HCT116 (cell line): ENCODE measurements around the gene LAX1. TPM values are rescaled to one million over a fixed set of nuclear protein-coding genes. Genes with fewer than 3 reads are reported as not detected.

Source experiments
- ATAC-seq: fragments of 200-7000 bp; cut with Tn5 transposase; 2 replicates; pipeline ENCODE4 v1.9.1; 2020; ENCODE audit warnings: mild to moderate bottlenecking, moderate library complexity
- BruUV-seq: library from RNA; stranded (reverse); fragments of 400-500 nt; replicated peaks from 2 replicates; lab custom pipeline; 2021; lab: Mats Ljungman, UMichigan
- CTCF ChIA-PET: fragments of 300-600 bp; sonication (Branson Sonifier 250); formaldehyde crosslinking; loops from one replicate; lab custom pipeline; 2021; ENCODE audit warnings: antibody characterized with exemption; lab: Charles Lee
- POLR2A ChIA-PET: fragments of 300-600, 350-600 bp; sonication (Branson Sonifier 250); formaldehyde crosslinking; loops from one replicate; lab custom pipeline; 2021; ENCODE audit warnings: antibody characterized with exemption; lab: Charles Lee
- RAD21 ChIA-PET, 2 experiments: fragments of 300-600 bp; sonication (Branson Sonifier 250); formaldehyde crosslinking; loops; one replicate each; lab custom pipeline; 2023; ENCODE audit warnings: low total read pairs in 2 of 2; ENCODE audit not compliant: uncharacterized antibody in 2 of 2, unreplicated experiment in 2 of 2, low non-redundant PET in 1 of 2; lab: Charles Lee
- DNase-seq: peaks from one replicate; pipeline ENCODE4 v3.0.0-alpha.2; 2010; ENCODE audit warnings: low read depth, low spot score
- H2AFZ ChIP-seq: fragments of 200-600 bp; shearing (Covaris generic), sonication (generic); 2 replicates; pipeline ENCODE4 v1.6.1; 2017; ENCODE audit warnings: low read depth, mixed run types, mixed read lengths, antibody characterized with exemption, low read length; ENCODE audit not compliant: poor library complexity, severe bottlenecking
- H3K27ac ChIP-seq: 2 replicates; pipeline ENCODE4 v1.5.1; 2012; ENCODE audit warnings: low read depth, low read length
- H3K27me3 ChIP-seq: fragments of 200-600 bp; sonication (generic); 2 replicates; pipeline ENCODE4 v1.6.1; 2016; ENCODE audit warnings: mixed run types, low read length, mixed read lengths; ENCODE audit not compliant: insufficient read depth
- H3K36me3 ChIP-seq, 2 experiments: fragments of 200-500 bp in 1 of 2; fragments of 200-600 bp in 1 of 2; sonication (Bioruptor generic) in 1 of 2; sonication (generic) in 1 of 2; 2 replicates each; pipeline versions ENCODE4 v1.5.1 to v1.6.1; 2014 to 2016; ENCODE audit warnings: low read length in 2 of 2, inconsistent platforms in 1 of 2, mixed read lengths in 1 of 2, mixed run types in 1 of 2; ENCODE audit not compliant: insufficient read depth in 2 of 2, control insufficient read depth in 1 of 2
- H3K4me1 ChIP-seq, 2 experiments: fragments of 200-600 bp in 1 of 2; sonication (generic) in 1 of 2; 2 replicates each; pipeline versions ENCODE4 v1.5.1 to v1.6.1; 2012 to 2017; ENCODE audit warnings: low read length in 2 of 2, inconsistent platforms in 1 of 2, mild to moderate bottlenecking in 1 of 2, mixed read lengths in 1 of 2, mixed run types in 1 of 2, moderate library complexity in 1 of 2; ENCODE audit not compliant: insufficient read depth in 2 of 2, control insufficient read depth in 1 of 2
- H3K4me2 ChIP-seq: fragments of 200-600 bp; sonication (generic); 2 replicates; pipeline ENCODE4 v1.6.1; 2017; ENCODE audit warnings: mixed run types, low read length, mixed read lengths
- H3K4me3 ChIP-seq, 2 experiments: fragments of 200-600 bp in 1 of 2; sonication (generic) in 1 of 2; replicated peaks in 1 of 2; 2 replicates each; pipeline ENCODE4 v1.5.1; 2011 to 2016; ENCODE audit warnings: low read length in 2 of 2, control low read depth in 1 of 2, low read depth in 1 of 2, mild to moderate bottlenecking in 1 of 2, mixed read lengths in 1 of 2, mixed run types in 1 of 2
- H3K79me2 ChIP-seq: fragments of 200-600 bp; sonication (generic); 2 replicates; pipeline ENCODE4 v1.6.1; 2017; ENCODE audit warnings: mild to moderate bottlenecking, mixed run types, low read length, moderate library complexity, mixed read lengths; ENCODE audit not compliant: insufficient read depth
- H3K9ac ChIP-seq: fragments of 200-600 bp; sonication (generic); 2 replicates; pipeline ENCODE4 v1.6.1; 2016; ENCODE audit warnings: low read length, mixed read lengths
- H3K9me2 ChIP-seq: fragments of 200-600 bp; sonication (generic), shearing (Covaris generic); 2 replicates; pipeline ENCODE4 v1.6.1; 2017; ENCODE audit warnings: mixed run types, mild to moderate bottlenecking, moderate library complexity; ENCODE audit not compliant: insufficient read depth
- H3K9me3 ChIP-seq, 2 experiments: fragments of 200-500 bp in 1 of 2; fragments of 200-600 bp in 1 of 2; sonication (Bioruptor generic) in 1 of 2; sonication (generic) in 1 of 2; 2 replicates each; pipeline ENCODE4 v1.6.1; 2014 to 2017; ENCODE audit warnings: low read length in 2 of 2, mixed read lengths in 2 of 2, inconsistent platforms in 1 of 2, low read depth in 1 of 2, mild to moderate bottlenecking in 1 of 2, mixed run types in 1 of 2, moderate library complexity in 1 of 2; ENCODE audit not compliant: control insufficient read depth in 1 of 2, insufficient read depth in 1 of 2
- H4K20me1 ChIP-seq: fragments of 200-600 bp; sonication (generic), shearing (Covaris generic); 2 replicates; pipeline ENCODE4 v1.6.1; 2017; ENCODE audit warnings: mixed run types, mild to moderate bottlenecking, moderate library complexity; ENCODE audit not compliant: insufficient read depth
- CBX3 ChIP-seq: IDR thresholded peaks from 2 replicates; pipeline ENCODE4 v1.6.1; 2012; ENCODE audit warnings: low read depth
- CEBPB ChIP-seq: IDR thresholded peaks from 2 replicates; pipeline ENCODE4 v1.6.1; 2012; ENCODE audit warnings: low read depth
- EGR1 ChIP-seq: IDR thresholded peaks from 2 replicates; pipeline ENCODE4 v1.6.1; 2012; ENCODE audit warnings: low read depth
- ELF1 ChIP-seq: IDR thresholded peaks from 2 replicates; pipeline ENCODE4 v1.6.1; 2012; ENCODE audit warnings: low read depth, borderline replicate concordance
- EZH2 ChIP-seq: fragments of 200-600 bp; sonication (generic); IDR thresholded peaks from 2 replicates; pipeline ENCODE4 v1.6.1; 2017; ENCODE audit warnings: antibody characterized with exemption, mixed run types
- EZH2phosphoT487 ChIP-seq: fragments of 200-600 bp; IDR thresholded peaks from 2 replicates; pipeline ENCODE4 v1.6.1; 2018; ENCODE audit warnings: antibody characterized with exemption, borderline replicate concordance
- JUND ChIP-seq: IDR thresholded peaks from 2 replicates; pipeline ENCODE4 v1.6.1; 2012
- POLR2A ChIP-seq: IDR thresholded peaks from 2 replicates; pipeline ENCODE4 v1.7.0; 2011; ENCODE audit warnings: borderline replicate concordance; ENCODE audit not compliant: insufficient read depth, insufficient read length; ENCODE audit errors: extremely low read depth
- RAD21 ChIP-seq: IDR thresholded peaks from 2 replicates; pipeline ENCODE4 v1.6.1; 2012; ENCODE audit warnings: low read depth, mild to moderate bottlenecking
- SP1 ChIP-seq: IDR thresholded peaks from 2 replicates; pipeline ENCODE4 v1.6.1; 2012; ENCODE audit warnings: low read depth
- SRF ChIP-seq: IDR thresholded peaks from 2 replicates; pipeline ENCODE4 v1.6.1; 2012; ENCODE audit warnings: low read depth
- TCF7L2 ChIP-seq: IDR thresholded peaks from 2 replicates; pipeline ENCODE4 v1.7.0; 2011; ENCODE audit warnings: borderline replicate concordance, inconsistent platforms; ENCODE audit not compliant: insufficient read depth, insufficient read length; ENCODE audit errors: extremely low read depth
- YY1 ChIP-seq: IDR thresholded peaks from 2 replicates; pipeline ENCODE4 v1.6.1; 2011; ENCODE audit warnings: low read length, low read depth, moderate library complexity, mild to moderate bottlenecking; ENCODE audit not compliant: insufficient replicate concordance; ENCODE audit errors: extremely low read depth
- ZFX ChIP-seq: fragments of 450-650 bp; IDR thresholded peaks from 2 replicates; pipeline ENCODE4 v1.6.1; 2017
- intact Hi-C: fragments of 100-400 bp; cut with micrococcal nuclease; formaldehyde crosslinking; loops from 2 replicates; pipeline ENCODE4 v1.10.0; 2022
- total RNA-seq: library from RNA; stranded (reverse); gene quantifications from one replicate; pipeline ENCODE4 v1.2.1, GENCODE V29; 2021; ENCODE audit not compliant: unreplicated experiment
- TF ChIP-seq, protein P1 (sequence below): IDR thresholded peaks from 2 replicates; pipeline ENCODE4 v1.6.1; 2012
- TF ChIP-seq, protein P2 (sequence below), 3 experiments: fragments of 200-600 bp in 1 of 3; sonication (generic) in 1 of 3; IDR thresholded peaks in 2 of 3; conservative IDR thresholded peaks in 1 of 3; 2 replicates each; pipeline ENCODE4 v1.5.1; 2012 to 2017; ENCODE audit warnings: low read depth in 2 of 3, low read length in 2 of 3, antibody characterized with exemption in 1 of 3, borderline replicate concordance in 1 of 3, control low read depth in 1 of 3, mild to moderate bottlenecking in 1 of 3, mixed read lengths in 1 of 3, mixed run types in 1 of 3, moderate library complexity in 1 of 3; ENCODE audit not compliant: insufficient read depth in 1 of 3
- TF ChIP-seq, protein P3 (sequence below): IDR thresholded peaks from 2 replicates; pipeline ENCODE4 v1.6.1; 2012

LAX1 gene
- total RNA-seq, 1 experiment from 2014 or later, result 0.12 TPM

DNA sequence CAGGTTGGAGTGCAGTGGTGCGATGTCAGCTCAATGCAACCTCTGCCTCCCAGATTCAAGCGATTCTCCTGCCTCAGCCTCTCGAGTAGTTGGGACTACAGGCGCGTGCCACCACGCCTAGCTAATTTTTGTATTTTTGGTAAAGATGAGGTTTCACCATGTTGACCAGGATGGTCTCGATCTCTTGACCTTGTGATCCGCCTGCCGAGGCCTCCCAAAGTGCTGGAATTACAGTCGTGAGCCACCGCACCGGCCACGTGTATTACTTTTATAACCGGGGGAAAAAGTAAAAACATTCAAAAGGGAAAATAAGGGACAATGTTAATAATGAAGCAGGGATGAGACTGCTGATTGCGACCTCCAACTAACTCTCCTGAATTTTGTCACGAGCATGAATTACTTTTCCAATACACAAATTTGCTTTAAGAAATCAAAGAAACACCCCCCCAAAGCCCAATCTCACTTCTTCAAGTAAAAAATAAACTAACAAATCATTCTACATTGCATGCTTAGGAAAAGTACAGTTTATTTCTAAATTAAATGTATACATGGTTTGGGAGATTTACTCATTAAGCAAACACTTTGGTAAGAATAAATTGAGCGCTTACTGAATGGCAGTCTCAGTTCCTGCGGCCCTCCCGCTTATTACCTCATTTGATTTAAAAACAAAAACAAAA is 29.9 kb downstream of the LAX1 start:
- ChIA-PET CTCF (no interaction called here), POLR2A (no interaction called here), RAD21 (no interaction called here)
- peak overlapping the region; percentile 75 for H3K4me2 ChIP-seq
- H3K79me2 ChIP-seq, result peaks cover 40% of the 10 kb centered on the region
- DNase-seq (no peak), ATAC-seq (no peak)
- peak overlapping the region; percentile 91 for H2AFZ ChIP-seq
- H4K20me1 ChIP-seq, result peaks cover 14% of the 10 kb centered on the region; the same call in 1 of the 2 replicates
- no peaks in the 10 kb centered on the region for H3K27me3 ChIP-seq
- peak overlapping the region; percentile 84 for H3K27ac ChIP-seq
- peaks cover 6 to 27% of the 10 kb centered on the region in 2 experiments; a peak in 3 of 4 replicates for H3K36me3 ChIP-seq
- no peaks in the 10 kb centered on the region for H3K9me3 ChIP-seq
- BruUV-seq, result TSS peak; percentile 92
- intact Hi-C loops, result no loop called here
- peak overlapping the region; percentile 89 for H3K9ac ChIP-seq
- H3K4me1 ChIP-seq, result peaks cover 12 to 27% of the 10 kb centered on the region in 2 experiments
- H3K9me2 ChIP-seq, result no peaks in the 10 kb centered on the region
- TF ChIP-seq POLR2A (no peak), ELF1 (no peak)
- TF ChIP-seq, protein P1, sequence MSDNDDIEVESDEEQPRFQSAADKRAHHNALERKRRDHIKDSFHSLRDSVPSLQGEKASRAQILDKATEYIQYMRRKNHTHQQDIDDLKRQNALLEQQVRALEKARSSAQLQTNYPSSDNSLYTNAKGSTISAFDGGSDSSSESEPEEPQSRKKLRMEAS, result no peak
- peak overlapping the region; percentile 82 to 95 for H3K4me3 ChIP-seq

DNA sequence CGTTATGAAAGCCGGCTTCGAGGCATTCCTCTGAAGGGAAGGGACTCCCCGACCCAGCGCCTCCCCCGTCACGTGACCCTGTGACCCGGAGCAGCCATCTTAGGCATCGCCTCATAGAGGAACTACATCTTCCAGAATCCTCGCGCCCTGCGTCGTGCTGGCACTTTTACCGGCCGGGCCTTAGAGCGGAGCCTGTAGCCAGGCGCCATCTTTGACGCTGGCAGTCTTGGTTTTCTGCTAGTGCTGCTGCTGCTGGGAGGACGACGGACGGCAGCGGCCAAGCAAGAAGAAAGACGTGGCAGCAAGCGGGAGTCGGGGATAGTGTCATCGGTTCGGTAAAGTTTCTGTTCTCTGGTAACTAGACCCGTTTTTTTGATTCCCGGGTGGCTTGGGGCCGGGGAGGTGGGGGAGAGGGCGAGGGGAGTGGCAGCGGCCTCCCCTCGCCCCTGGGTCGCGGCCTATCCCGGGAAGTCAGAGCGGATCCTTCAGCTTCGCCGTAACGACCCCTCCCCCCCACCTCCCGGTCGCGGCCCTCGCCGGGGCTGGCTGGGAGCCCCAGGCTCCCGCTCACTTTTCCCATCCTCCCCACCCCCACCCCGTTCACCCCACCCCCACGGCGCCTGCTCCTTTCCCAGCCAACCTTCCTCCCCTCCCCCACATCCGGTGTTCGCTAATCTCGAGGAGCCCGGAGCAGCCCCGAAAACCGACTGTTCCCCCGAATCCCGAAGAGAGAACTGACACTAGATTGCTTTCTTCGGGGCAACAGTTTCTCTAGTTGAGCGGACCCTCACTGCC is 30.7 kb downstream of the LAX1 start, which contains the start of the genes ZBED6 and ZC3H11A:
Gene ZBED6 (plus strand): TSS at position 183 of the 795 bp plus-strand sequence. CDS start 1,900 bp downstream, outside the sequence.
Gene ZC3H11A (plus strand): TSS at position 183 of the 795 bp plus-strand sequence. CDS start 21,448 bp downstream, outside the sequence.
- DNase-seq (peak; percentile 95), ATAC-seq (peak; percentile 96)
- H4K20me1 ChIP-seq, result peaks cover 14% of the 10 kb centered on the region; the same call in 1 of the 2 replicates
- RAD21 ChIA-PET, result no interaction called here
- H2AFZ ChIP-seq, result peak within 1 kb of the TSS; percentile 91
- H3K9me3 ChIP-seq, result no peaks in the 10 kb centered on the region
- H3K4me1 ChIP-seq, result peaks cover 12 to 24% of the 10 kb centered on the region in 2 experiments
- peak within 1 kb of the TSS; percentile 82 to 95 for H3K4me3 ChIP-seq
- peaks cover 6 to 27% of the 10 kb centered on the region in 2 experiments; a peak in 3 of 4 replicates for H3K36me3 ChIP-seq
- H3K27me3 ChIP-seq, result no peaks in the 10 kb centered on the region
- peak within 1 kb of the TSS; percentile 84 for H3K27ac ChIP-seq
- CTCF ChIA-PET, result no interaction called here
- peak within 1 kb of the TSS; percentile 89 for H3K9ac ChIP-seq
- POLR2A ChIA-PET, result no interaction called here
- H3K79me2 ChIP-seq, result peaks cover 48% of the 10 kb centered on the region
- H3K4me2 ChIP-seq, result peak within 1 kb of the TSS; percentile 75
- BruUV-seq, result no TSS peak
- intact Hi-C loops, result no loop called here
- no peaks in the 10 kb centered on the region for H3K9me2 ChIP-seq
- TF ChIP-seq, protein P1, result peak; percentile 82
- TF ChIP-seq, protein P2, sequence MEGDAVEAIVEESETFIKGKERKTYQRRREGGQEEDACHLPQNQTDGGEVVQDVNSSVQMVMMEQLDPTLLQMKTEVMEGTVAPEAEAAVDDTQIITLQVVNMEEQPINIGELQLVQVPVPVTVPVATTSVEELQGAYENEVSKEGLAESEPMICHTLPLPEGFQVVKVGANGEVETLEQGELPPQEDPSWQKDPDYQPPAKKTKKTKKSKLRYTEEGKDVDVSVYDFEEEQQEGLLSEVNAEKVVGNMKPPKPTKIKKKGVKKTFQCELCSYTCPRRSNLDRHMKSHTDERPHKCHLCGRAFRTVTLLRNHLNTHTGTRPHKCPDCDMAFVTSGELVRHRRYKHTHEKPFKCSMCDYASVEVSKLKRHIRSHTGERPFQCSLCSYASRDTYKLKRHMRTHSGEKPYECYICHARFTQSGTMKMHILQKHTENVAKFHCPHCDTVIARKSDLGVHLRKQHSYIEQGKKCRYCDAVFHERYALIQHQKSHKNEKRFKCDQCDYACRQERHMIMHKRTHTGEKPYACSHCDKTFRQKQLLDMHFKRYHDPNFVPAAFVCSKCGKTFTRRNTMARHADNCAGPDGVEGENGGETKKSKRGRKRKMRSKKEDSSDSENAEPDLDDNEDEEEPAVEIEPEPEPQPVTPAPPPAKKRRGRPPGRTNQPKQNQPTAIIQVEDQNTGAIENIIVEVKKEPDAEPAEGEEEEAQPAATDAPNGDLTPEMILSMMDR (IDR thresholded peaks at IDR 0.05 in 2 of 3, conservative IDR thresholded peaks at IDR 0.05 in 1 of 3; ENCODE audit: borderline replicate concordance in 1 of 3, insufficient read depth in 1 of 3, low read depth in 2 of 3, low read length in 2 of 3), result no peak
- peak; percentile 88 for TF ChIP-seq ZFX
- no peak for TF ChIP-seq CBX3
- TF ChIP-seq SRF, result peak; percentile 76
- no peak for TF ChIP-seq ELF1
- no peak for TF ChIP-seq JUND
- TF ChIP-seq, protein P3, sequence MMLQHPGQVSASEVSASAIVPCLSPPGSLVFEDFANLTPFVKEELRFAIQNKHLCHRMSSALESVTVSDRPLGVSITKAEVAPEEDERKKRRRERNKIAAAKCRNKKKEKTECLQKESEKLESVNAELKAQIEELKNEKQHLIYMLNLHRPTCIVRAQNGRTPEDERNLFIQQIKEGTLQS, result no peak
- TF ChIP-seq TCF7L2, result peak; percentile 60
- TF ChIP-seq EGR1, result peak; percentile 55; the same call in 1 of the 2 replicates
- TF ChIP-seq SP1, result no peak
- TF ChIP-seq RAD21, result no peak
- peak; percentile 97 for TF ChIP-seq YY1
- TF ChIP-seq EZH2, result no peak
- no peak for TF ChIP-seq CEBPB
- peak; percentile 68 for TF ChIP-seq POLR2A
- no peak for TF ChIP-seq EZH2phosphoT487
